Hematopoietic multipotent progenitor cell (in vitro differentiated cells): ENCODE measurements around the gene IFI27L1. TPM values are rescaled to one million over a fixed set of nuclear protein-coding genes. Genes with fewer than 3 reads are reported as not detected.

Experiments
- DNase-seq, 3 donors: peaks; one replicate each; pipeline ENCODE4 v3.0.0-alpha.2; 2011 to 2015; ENCODE audit warnings: low read depth in 2 of 3, low spot score in 2 of 3
- total RNA-seq: library from RNA; depleted of rRNA; stranded (reverse); fragments of >200 nt; gene quantifications from one replicate; pipeline ENCODE4 v1.2.3, GENCODE V29; 2012

IFI27L1 gene
- total RNA-seq, 1 donor = 14.8 TPM

DNA sequence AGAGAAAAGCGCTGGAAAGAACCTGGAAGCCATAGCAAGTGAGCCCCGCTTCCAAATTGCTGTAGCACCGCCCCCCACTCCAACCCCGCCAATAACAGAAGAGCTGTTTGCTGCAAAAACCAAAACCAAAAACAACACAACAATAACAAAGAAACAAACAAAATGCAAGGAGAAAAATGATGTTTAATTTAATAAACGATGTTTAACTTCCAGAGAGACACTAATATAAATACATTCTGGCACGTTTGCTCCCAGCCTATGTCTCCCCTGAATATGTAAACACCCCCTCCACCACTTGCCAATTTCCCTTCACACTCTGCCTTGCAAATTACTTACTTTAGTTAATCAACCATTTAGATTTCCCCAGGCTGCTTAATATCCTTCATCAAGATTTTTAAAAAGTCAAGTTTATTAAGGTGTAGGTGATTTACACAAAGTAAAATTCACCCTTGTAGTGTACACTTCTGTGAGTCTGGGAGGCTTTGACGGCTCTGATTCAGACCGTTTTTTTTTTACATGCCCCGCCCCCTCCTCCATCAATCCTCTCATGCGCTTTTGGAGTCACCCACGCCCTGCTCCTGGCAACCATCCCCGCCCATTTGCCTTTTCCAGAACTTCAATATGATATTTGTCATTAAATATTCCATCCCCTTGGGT is 48.8 kb downstream of the IFI27L1 start:
- peak in 2 of 3 donors; percentile 50 to 56 for DNase-seq

GRCh38 chr14:94132285-94132887 is 51.3 kb downstream of the IFI27L1 start:
- DNase-seq = peak; percentile 45 to 89 (median 64)

DNA sequence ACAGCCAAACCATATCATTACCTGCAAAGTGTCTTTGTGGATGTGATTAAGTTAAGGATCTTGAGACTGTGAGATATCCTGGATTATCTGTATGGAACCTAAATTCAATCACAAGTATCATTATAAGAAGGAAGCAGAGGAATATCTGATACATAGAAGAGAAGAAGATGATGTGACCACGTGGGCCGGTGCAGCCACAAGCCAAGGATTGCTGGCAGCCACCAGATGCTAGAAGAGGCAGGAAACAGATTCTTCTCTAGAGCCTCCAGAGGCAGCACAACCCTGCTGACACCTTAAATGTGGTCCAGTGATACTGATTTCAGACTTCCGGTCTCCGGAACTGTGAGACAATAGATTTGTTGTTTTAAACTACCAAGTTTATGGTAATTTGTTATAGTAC is 54.4 kb downstream of the IFI27L1 start:
- no peak for DNase-seq

DNA sequence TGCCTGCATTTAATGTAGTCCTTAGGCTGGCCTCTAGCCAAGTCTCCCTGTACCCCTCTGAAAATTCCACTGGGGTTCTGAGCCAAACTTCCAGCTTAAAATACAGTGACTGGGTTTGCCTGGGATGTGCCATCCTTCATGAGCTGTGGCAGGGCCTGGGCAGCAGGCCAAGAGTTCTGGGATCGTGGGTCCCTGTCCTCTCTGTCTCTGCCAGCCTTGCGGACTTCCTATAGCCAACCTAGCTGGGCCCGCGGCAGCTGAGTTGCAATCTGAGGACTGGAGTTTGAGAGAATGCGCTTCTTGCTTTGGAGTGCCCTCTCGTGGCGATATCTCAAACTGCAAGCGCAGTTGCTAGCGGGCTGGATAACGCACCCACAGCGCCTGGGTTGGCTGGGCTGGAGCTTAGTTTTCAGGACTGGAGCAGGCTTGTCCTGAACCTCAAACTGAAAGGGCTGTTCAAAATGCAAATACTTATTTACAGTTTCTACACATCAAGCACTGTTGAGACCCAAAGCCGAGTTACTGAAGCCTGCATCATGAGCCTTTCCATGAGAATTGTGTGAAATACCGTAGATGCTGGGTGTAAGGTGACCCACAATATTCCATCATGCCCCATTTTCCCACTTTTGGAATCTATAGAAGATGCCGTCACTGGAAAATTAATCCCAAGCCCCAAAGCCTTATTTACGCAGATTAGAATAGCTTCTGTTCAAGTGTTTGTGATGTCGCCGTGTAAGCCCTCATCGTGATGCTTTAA is 55.6 kb downstream of the IFI27L1 start:
- peak; percentile 63 to 87 (median 71) for DNase-seq

DNA sequence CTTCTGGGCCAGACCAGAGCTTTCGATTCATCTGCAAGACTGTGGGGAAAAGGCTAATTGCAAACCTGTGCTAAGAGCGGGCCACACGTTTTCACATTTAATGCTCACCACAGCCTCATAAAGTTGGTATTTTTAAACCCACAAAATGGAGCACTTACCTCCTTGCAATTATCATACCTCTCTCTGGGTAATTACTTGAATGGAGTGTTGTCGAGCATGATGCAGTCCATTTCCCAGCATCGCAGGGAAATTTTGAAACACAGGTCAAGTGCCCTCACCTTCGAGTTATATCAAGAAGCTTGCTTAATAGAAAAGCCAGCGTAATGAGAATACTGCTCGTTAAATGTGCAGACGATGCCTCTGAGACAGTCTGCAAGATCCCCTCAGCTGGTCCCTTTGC is 57.1 kb downstream of the IFI27L1 start:
- no peak for DNase-seq

GRCh38 chr14:94139006-94139405 is 57.9 kb downstream of the IFI27L1 start:
- DNase-seq = no peak

DNA sequence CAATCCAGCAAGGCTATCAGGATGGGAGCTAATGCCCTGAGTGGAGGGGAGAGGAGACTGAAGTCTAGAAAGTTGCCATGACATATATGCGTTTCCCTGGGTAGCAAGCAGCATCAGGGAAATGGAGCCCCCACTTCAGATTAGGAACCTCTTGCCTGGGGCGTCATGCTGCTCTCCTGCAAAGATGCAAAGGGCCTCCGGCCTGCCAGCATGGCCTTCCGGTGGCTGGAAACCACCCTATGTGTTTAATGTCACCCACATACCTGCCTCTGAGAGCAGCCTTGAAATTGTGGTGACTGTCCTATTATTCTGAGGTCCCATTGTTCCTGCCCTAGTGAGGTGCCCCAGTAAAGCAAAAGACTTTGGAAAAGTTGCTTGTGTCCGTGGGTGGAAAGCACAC is 58.3 kb downstream of the IFI27L1 start:
- DNase-seq = no peak

DNA sequence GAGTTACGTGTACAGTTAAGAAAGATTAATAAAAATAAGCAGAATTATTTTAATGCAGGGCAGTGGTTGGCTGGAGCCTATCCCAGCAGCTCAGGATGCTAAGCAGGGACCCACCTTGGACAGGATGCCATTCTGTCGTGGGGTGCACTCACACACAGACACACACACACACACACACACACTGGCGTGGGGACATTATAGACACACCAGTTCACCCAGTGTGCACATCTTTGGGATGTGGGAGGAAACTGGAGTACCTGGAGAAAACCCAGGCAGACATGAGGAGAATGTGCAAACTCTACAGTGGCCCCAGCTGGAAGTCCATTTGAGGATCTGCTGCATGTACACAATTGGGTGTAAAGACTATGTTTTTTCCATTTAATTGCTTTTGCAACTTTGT is 61.1 kb downstream of the IFI27L1 start:
- DNase-seq = no peak

- DNase-seq = no peak
Observed at GRCh38 chr14:94142836-94143235, 61.7 kb downstream of the IFI27L1 start.

GRCh38 chr14:94143239-94143638 is 62.1 kb downstream of the IFI27L1 start:
- DNase-seq = peak in 1 of 3 donors; percentile 33

DNA sequence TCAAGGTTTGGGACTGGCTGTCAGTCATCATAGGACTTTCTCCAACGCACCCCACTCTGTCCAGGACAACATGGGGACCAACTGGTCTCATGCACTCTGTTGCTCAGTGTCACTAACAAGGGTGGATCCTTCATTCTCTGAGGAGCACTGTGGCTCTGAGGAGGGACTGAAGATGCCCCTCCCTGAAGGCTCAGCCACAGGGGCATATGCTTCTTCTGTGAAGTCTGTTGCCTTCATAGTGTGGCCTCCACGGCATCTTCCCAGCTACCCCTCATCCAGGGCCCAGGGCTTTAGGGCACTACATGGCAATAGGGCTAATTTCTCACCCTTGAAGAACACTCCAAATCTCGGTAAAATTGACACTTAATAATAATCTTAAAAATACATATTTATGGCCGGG is 62.6 kb downstream of the IFI27L1 start:
- no peak for DNase-seq

DNA sequence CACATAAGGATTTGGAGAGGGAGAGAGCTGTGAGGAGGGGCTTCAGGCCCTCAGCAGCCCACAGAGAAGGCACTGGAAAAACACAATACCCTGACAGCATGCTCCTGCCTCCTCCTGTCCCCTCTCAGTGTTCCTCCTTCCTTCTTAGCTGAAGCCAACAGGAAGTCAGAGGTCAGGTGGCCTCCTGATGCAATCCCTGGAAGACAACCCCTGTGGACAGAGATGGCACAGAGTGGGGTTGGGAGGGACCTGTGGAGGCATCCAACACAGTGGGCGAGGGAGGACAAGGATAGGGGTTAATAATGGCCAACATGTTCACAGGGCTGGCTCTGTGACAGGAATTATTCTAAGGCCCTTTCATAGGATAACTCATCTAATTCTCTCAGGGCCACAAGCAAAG is 63.7 kb downstream of the IFI27L1 start:
- DNase-seq = no peak

- DNase-seq = no peak
Observed at GRCh38 chr14:94145902-94146527, 64.9 kb downstream of the IFI27L1 start.

Other genes with a start within 250 kb of the IFI27L1 start
- gene FAM181A, start 154.0 kb upstream of the IFI27L1 start, total RNA-seq = not detected
- 1.1 TPM for gene ASB2, start 104.7 kb upstream of the IFI27L1 start, total RNA-seq
- not detected for gene CCDC197, start 84.0 kb upstream of the IFI27L1 start, total RNA-seq
- 0.54 TPM for gene OTUB2, start 55.0 kb upstream of the IFI27L1 start, total RNA-seq
- gene DDX24, start 108 bp upstream of the IFI27L1 start, total RNA-seq = 81.3 TPM
- gene IFI27, start 29.4 kb downstream of the IFI27L1 start, total RNA-seq = 1.6 TPM
- 64.6 TPM for gene IFI27L2, start 48.3 kb downstream of the IFI27L1 start, total RNA-seq
- under 0.01 TPM for gene PPP4R4, start 93.0 kb downstream of the IFI27L1 start, total RNA-seq
- gene SERPINA10, start 212.0 kb downstream of the IFI27L1 start, total RNA-seq = not detected
- under 0.01 TPM for gene SERPINA6, start 242.0 kb downstream of the IFI27L1 start, total RNA-seq